ENCODE measurements around the gene KCTD5. TPM values are rescaled to one million over a fixed set of nuclear protein-coding genes. Genes with fewer than 3 reads are reported as not detected.

Gene KCTD5
- total and polyA plus RNA-seq, 2 experiments from 2014 or later, result 32.6 to 32.9 TPM

DNA sequence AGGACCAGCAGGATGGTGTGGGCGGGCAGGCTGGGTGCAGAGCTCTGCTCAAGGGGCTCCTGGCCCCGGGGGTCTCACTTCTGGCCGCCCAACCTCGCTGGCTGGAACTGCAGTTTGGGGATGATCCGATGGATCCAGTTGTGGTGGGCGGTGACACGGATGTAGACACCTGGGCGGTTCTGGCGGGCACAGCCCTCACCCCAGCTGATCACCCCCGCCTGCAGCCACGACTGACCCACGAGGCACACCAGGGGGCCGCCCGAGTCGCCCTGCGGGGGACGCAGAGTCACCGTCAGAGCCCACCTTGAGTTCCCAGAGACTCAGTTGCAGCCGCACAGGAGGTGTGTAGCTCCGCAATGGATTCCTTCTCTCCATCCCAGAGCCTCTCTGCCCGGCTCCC, 30.2 kb downstream of the KCTD5 start:
- H3K9me3 ChIP-seq (ENCODE audit: low read depth), result no peaks in the 10 kb centered on the region
- H3K27me3 ChIP-seq, result no peaks in the 10 kb centered on the region
- peaks cover 8% of the 10 kb centered on the region for H3K36me3 ChIP-seq
- no peak for DNase-seq (ENCODE audit: low read depth in 1 of 2, low spot score in 1 of 2)
- H3K4me3 ChIP-seq, result no peak overlapping the region
- H3K27ac ChIP-seq, result no peak overlapping the region
- no peaks in the 10 kb centered on the region for H3K4me1 ChIP-seq (ENCODE audit: low read depth)
- TF ChIP-seq CTCF (IDR thresholded peaks at IDR 0.05; ENCODE audit: low read depth, low read length), result no peak

DNA sequence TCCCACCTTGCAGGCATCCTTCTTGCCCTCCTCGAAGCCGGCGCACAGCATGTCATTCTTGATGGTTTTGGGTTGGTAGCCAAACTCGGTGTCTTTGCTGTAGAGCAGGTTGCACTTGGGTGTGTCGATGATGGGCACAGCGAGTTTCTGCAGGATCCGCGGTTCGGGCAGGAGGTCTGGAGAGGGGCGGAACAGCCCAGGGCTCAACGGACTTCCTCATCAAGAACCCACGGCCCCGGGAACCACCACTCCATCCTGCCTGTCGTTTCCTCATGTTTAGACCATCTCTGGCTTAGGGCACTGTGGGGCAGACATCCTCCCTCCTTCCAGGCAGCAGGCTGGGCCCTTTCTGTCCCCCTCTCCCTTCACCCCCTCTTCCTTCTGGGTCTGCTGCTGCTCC, 31.2 kb downstream of the KCTD5 start:
- H3K4me3 ChIP-seq, result no peak overlapping the region
- H3K36me3 ChIP-seq, result no peaks in the 10 kb centered on the region
- H3K4me1 ChIP-seq (ENCODE audit: low read depth), result no peaks in the 10 kb centered on the region
- H3K27me3 ChIP-seq, result no peaks in the 10 kb centered on the region
- no peak for DNase-seq (ENCODE audit: low read depth in 1 of 2, low spot score in 1 of 2)
- H3K9me3 ChIP-seq (ENCODE audit: low read depth), result no peaks in the 10 kb centered on the region
- no peak overlapping the region for H3K27ac ChIP-seq
- TF ChIP-seq CTCF (IDR thresholded peaks at IDR 0.05; ENCODE audit: low read depth, low read length), result no peak

GRCh38 chr16:2713985-2714774, 31.9 kb downstream of the KCTD5 start:
- H3K4me1 ChIP-seq (ENCODE audit: low read depth), result no peaks in the 10 kb centered on the region
- H3K4me3 ChIP-seq, result no peak overlapping the region
- TF ChIP-seq CTCF (IDR thresholded peaks at IDR 0.05; ENCODE audit: low read depth, low read length), result no peak

DNA sequence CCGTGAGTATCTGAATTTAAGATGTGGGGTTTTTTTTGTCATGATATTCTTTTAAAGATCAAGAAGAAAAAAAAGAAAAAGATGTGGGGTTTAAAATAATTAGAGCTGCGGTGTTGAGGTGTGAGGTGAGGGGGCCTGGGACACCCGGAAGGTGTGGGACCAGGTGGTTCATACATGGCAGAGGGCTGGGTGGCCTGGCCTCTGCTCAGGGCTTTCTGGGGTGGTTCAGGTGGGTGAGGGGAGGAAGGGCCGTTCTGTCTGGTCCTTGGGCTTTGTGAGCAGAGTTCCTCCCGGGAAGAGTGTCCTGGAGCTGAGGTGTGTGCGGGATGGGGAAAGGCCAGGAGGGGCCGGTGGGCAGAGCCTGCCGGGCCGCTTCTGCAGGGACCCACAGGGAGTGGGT, 32.7 kb downstream of the KCTD5 start:
- H3K27ac ChIP-seq, result no peak overlapping the region
- TF ChIP-seq CTCF (IDR thresholded peaks at IDR 0.05; ENCODE audit: low read depth, low read length), result no peak
- no peaks in the 10 kb centered on the region for H3K36me3 ChIP-seq
- no peaks in the 10 kb centered on the region for H3K9me3 ChIP-seq (ENCODE audit: low read depth)
- no peak overlapping the region for H3K4me3 ChIP-seq
- DNase-seq (ENCODE audit: low read depth in 1 of 2, low spot score in 1 of 2), result no peak
- no peaks in the 10 kb centered on the region for H3K27me3 ChIP-seq
- no peaks in the 10 kb centered on the region for H3K4me1 ChIP-seq (ENCODE audit: low read depth)

More at GRCh38 chr16:2713985-2714774, 31.9 kb downstream of the KCTD5 start:
- no peak overlapping the region for H3K27ac ChIP-seq
- H3K27me3 ChIP-seq, result no peaks in the 10 kb centered on the region
- DNase-seq (ENCODE audit: low read depth in 1 of 2, low spot score in 1 of 2), result no peak
- H3K36me3 ChIP-seq, result no peaks in the 10 kb centered on the region
- no peaks in the 10 kb centered on the region for H3K9me3 ChIP-seq (ENCODE audit: low read depth)

DNA sequence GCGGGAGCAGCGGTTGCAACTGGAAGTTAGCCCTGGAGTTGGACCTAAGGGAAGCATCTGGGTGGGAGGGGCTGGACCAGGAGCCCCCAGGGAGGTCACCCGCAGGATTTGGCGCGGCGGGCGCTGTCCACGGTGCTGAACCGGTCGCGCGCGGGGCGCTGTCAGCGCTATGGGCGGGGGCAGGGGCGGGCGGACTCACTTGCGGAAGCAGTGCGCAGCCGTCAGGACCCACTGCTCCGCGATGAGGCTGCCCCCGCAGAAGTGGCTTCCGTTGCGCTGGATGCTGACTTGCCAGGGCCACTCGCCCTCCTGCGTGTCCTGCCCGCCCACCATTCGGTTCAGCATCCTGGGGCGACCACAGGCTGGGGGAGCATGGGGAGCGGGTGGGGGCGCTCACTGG, 33.2 kb downstream of the KCTD5 start:
- Histone ChIP-seq H3K4me3 (no peak overlapping the region), H3K27ac (no peak overlapping the region), H3K4me1 (ENCODE audit: low read depth) (no peaks in the 10 kb centered on the region), H3K27me3 (no peaks in the 10 kb centered on the region), H3K9me3 (ENCODE audit: low read depth) (no peaks in the 10 kb centered on the region), H3K36me3 (no peaks in the 10 kb centered on the region)
- no peak for TF ChIP-seq CTCF (IDR thresholded peaks at IDR 0.05; ENCODE audit: low read depth, low read length)
- peak; percentile 66 to 76 for DNase-seq (ENCODE audit: low read depth in 1 of 2, low spot score in 1 of 2)
